CD8-positive, alpha-beta memory T cell (primary cell): ENCODE results near the gene TRIM73. TPM values are rescaled to one million over a fixed set of nuclear protein-coding genes. Genes with fewer than 3 reads are reported as not detected.
"Not testable (repeated sequence)": the region's sequence is repeated elsewhere in the genome, so short reads cannot be mapped to it uniquely, and the experiment has no call there.

Experiments
- CTCF ChIA-PET: fragments of 350-600 bp; sonication (Branson Sonifier 250); formaldehyde crosslinking; loops from one replicate; lab custom pipeline; 2021; ENCODE audit warnings: antibody characterized with exemption; lab: Charles Lee
- POLR2A ChIA-PET: fragments of 350-600 bp; sonication (Branson Sonifier 250); formaldehyde crosslinking; loops from one replicate; lab custom pipeline; 2021; ENCODE audit warnings: antibody characterized with exemption; lab: Charles Lee
- DNase-seq, 5 donors: peaks; one replicate each; pipeline versions ENCODE4 v3.0.0 to v3.0.0-alpha.2; 2020 to 2022; ENCODE audit warnings: mixed read lengths in 1 of 5
- H3K27ac ChIP-seq: one replicate; pipeline ENCODE4 v1.7.0; 2013; ENCODE audit warnings: low read depth, mild to moderate bottlenecking, low read length, moderate library complexity
- H3K27me3 ChIP-seq: 2 replicates; pipeline ENCODE4 v1.7.0; 2013; ENCODE audit warnings: low read length, mild to moderate bottlenecking; ENCODE audit not compliant: insufficient read depth, poor library complexity, severe bottlenecking
- H3K36me3 ChIP-seq: 2 replicates; pipeline ENCODE4 v1.7.0; 2013; ENCODE audit warnings: mild to moderate bottlenecking, low read length, moderate library complexity; ENCODE audit not compliant: insufficient read depth
- H3K4me1 ChIP-seq: 2 replicates; pipeline ENCODE4 v1.7.0; 2013; ENCODE audit warnings: mild to moderate bottlenecking, low read length, moderate library complexity; ENCODE audit not compliant: insufficient read depth
- H3K4me3 ChIP-seq: 2 replicates; pipeline ENCODE4 v1.7.0; 2013; ENCODE audit warnings: mild to moderate bottlenecking, low read length
- H3K9me3 ChIP-seq: 2 replicates; pipeline ENCODE4 v1.7.0; 2013; ENCODE audit warnings: mild to moderate bottlenecking, low read length
- H3K27ac Mint-ChIP-seq, 8 donors: one replicate each; pipeline ENCODE4 v1.8.0; 2020 to 2021; ENCODE audit warnings: mixed read lengths in 8 of 8, mild to moderate bottlenecking in 6 of 8, inconsistent platforms in 3 of 8, moderate library complexity in 3 of 8
- H3K27me3 Mint-ChIP-seq, 2 donors: one replicate each; pipeline ENCODE4 v1.8.0; 2020 to 2021; ENCODE audit warnings: mixed read lengths in 2 of 2, mild to moderate bottlenecking in 1 of 2, moderate library complexity in 1 of 2
- H3K36me3 Mint-ChIP-seq, 3 donors: one replicate each; pipeline ENCODE4 v1.8.0; 2020 to 2021; ENCODE audit warnings: mixed read lengths in 3 of 3, inconsistent platforms in 1 of 3, mild to moderate bottlenecking in 1 of 3
- H3K4me1 Mint-ChIP-seq, 3 donors: one replicate each; pipeline ENCODE4 v1.8.0; 2020 to 2021; ENCODE audit warnings: mixed read lengths in 3 of 3, inconsistent platforms in 1 of 3, mild to moderate bottlenecking in 1 of 3
- H3K4me3 Mint-ChIP-seq, 7 donors: one replicate each; pipeline ENCODE4 v1.8.0; 2020 to 2021; ENCODE audit warnings: mixed read lengths in 7 of 7, mild to moderate bottlenecking in 6 of 7, moderate library complexity in 4 of 7, inconsistent platforms in 2 of 7
- H3K9me3 Mint-ChIP-seq, 5 donors: one replicate each; pipeline ENCODE4 v1.8.0; 2020 to 2022; ENCODE audit warnings: mixed read lengths in 5 of 5, mild to moderate bottlenecking in 3 of 5, moderate library complexity in 2 of 5, inconsistent platforms in 1 of 5
- polyA plus RNA-seq: library from polyadenylated mRNA; unstranded; fragments of 300-500 nt; fragmentation: Illumina TruSeq; gene quantifications from one replicate; pipeline ENCODE4 v1.2.3, GENCODE V29; 2021
- total RNA-seq, 2 experiments: library from RNA; stranded (reverse); gene quantifications; one replicate each; pipeline ENCODE4 v1.2.3, GENCODE V29; 2021

Gene TRIM73
- total and polyA plus RNA-seq, 3 experiments from 2014 or later, result 2.6 to 4.7 (median 3.6) TPM

GRCh38 chr7:75410823-75411173 lies 15.4 kb downstream of the TRIM73 start:
- POLR2A ChIA-PET, H3K9me3 Mint-ChIP-seq, H3K4me1 Mint-ChIP-seq, DNase-seq, H3K27ac ChIP-seq, CTCF ChIA-PET, H3K36me3 ChIP-seq, H3K27me3 ChIP-seq, H3K9me3 ChIP-seq, H3K27me3 Mint-ChIP-seq, H3K4me1 ChIP-seq, H3K27ac Mint-ChIP-seq, H3K4me3 ChIP-seq, H3K4me3 Mint-ChIP-seq: not testable (repeated sequence)
- peaks cover 0 to 12% (median 0%) of the 10 kb centered on the region in 3 donors for H3K36me3 Mint-ChIP-seq

GRCh38 chr7:75414204-75414603 lies 18.8 kb downstream of the TRIM73 start:
- H3K27ac Mint-ChIP-seq, H3K9me3 ChIP-seq, DNase-seq, H3K36me3 ChIP-seq, H3K4me3 Mint-ChIP-seq, H3K27me3 ChIP-seq, H3K9me3 Mint-ChIP-seq, POLR2A ChIA-PET, H3K4me1 ChIP-seq, H3K27me3 Mint-ChIP-seq, H3K27ac ChIP-seq, H3K4me1 Mint-ChIP-seq, H3K4me3 ChIP-seq, CTCF ChIA-PET: not testable (repeated sequence)
- peaks cover 0 to 28% (median 0%) of the 10 kb centered on the region in 3 donors for H3K36me3 Mint-ChIP-seq

- H3K9me3 Mint-ChIP-seq, H3K4me1 ChIP-seq, H3K4me3 ChIP-seq, CTCF ChIA-PET, H3K9me3 ChIP-seq, H3K27ac ChIP-seq, H3K36me3 ChIP-seq, POLR2A ChIA-PET, H3K4me1 Mint-ChIP-seq, H3K27me3 Mint-ChIP-seq, DNase-seq, H3K4me3 Mint-ChIP-seq, H3K27me3 ChIP-seq: not testable (repeated sequence)
- Mint-ChIP-seq H3K36me3 (peaks cover 0 to 30% (median 0%) of the 10 kb centered on the region in 3 donors), H3K27ac (peak overlapping the region in 2 of 8 donors; percentile 33 to 73)
Measured at GRCh38 chr7:75414708-75415427, 19.4 kb downstream of the TRIM73 start.

- Mint-ChIP-seq H3K36me3 (peaks cover 0 to 35% (median under 1%) of the 10 kb centered on the region in 3 donors), H3K27ac (peak overlapping the region in 2 of 8 donors; percentile 33 to 75)
- H3K27me3 ChIP-seq, H3K36me3 ChIP-seq, H3K9me3 ChIP-seq, H3K4me1 Mint-ChIP-seq, H3K4me3 ChIP-seq, POLR2A ChIA-PET, H3K4me1 ChIP-seq, H3K4me3 Mint-ChIP-seq, H3K27ac ChIP-seq, CTCF ChIA-PET, H3K27me3 Mint-ChIP-seq, DNase-seq, H3K9me3 Mint-ChIP-seq: not testable (repeated sequence)
Measured at GRCh38 chr7:75415428-75415817, 20.0 kb downstream of the TRIM73 start.

GRCh38 chr7:75415829-75416373 lies 20.5 kb downstream of the TRIM73 start:
- H3K27me3 Mint-ChIP-seq, DNase-seq, CTCF ChIA-PET, POLR2A ChIA-PET, H3K4me1 Mint-ChIP-seq, H3K4me3 ChIP-seq, H3K27me3 ChIP-seq, H3K27ac ChIP-seq, H3K36me3 ChIP-seq, H3K9me3 ChIP-seq, H3K9me3 Mint-ChIP-seq, H3K4me1 ChIP-seq, H3K4me3 Mint-ChIP-seq: not testable (repeated sequence)
- H3K36me3 Mint-ChIP-seq, result peaks cover 0 to 37% (median 2%) of the 10 kb centered on the region in 3 donors
- peak overlapping the region in 1 of 8 donors; percentile 33 for H3K27ac Mint-ChIP-seq

- POLR2A ChIA-PET, DNase-seq, H3K27me3 ChIP-seq, H3K27ac Mint-ChIP-seq, CTCF ChIA-PET, H3K9me3 Mint-ChIP-seq, H3K9me3 ChIP-seq, H3K4me1 Mint-ChIP-seq, H3K36me3 ChIP-seq, H3K27ac ChIP-seq, H3K27me3 Mint-ChIP-seq, H3K4me3 ChIP-seq, H3K4me3 Mint-ChIP-seq, H3K4me1 ChIP-seq: not testable (repeated sequence)
- peaks cover 0 to 42% (median 2%) of the 10 kb centered on the region in 3 donors for H3K36me3 Mint-ChIP-seq
Measured at GRCh38 chr7:75416787-75417186, 21.4 kb downstream of the TRIM73 start.

GRCh38 chr7:75418292-75418858 lies 22.9 kb downstream of the TRIM73 start:
- H3K27me3 Mint-ChIP-seq, H3K4me1 Mint-ChIP-seq, H3K4me3 ChIP-seq, H3K9me3 ChIP-seq, H3K4me3 Mint-ChIP-seq, POLR2A ChIA-PET, H3K27ac Mint-ChIP-seq, H3K36me3 ChIP-seq, H3K27ac ChIP-seq, CTCF ChIA-PET, DNase-seq, H3K27me3 ChIP-seq, H3K4me1 ChIP-seq, H3K9me3 Mint-ChIP-seq: not testable (repeated sequence)
- peaks cover 0 to 43% (median 2%) of the 10 kb centered on the region in 3 donors for H3K36me3 Mint-ChIP-seq

GRCh38 chr7:75419210-75419609 lies 23.8 kb downstream of the TRIM73 start:
- H3K27me3 Mint-ChIP-seq, POLR2A ChIA-PET, H3K36me3 ChIP-seq, DNase-seq, H3K4me1 Mint-ChIP-seq, H3K9me3 ChIP-seq, H3K9me3 Mint-ChIP-seq, H3K27me3 ChIP-seq, H3K27ac ChIP-seq, CTCF ChIA-PET, H3K4me3 ChIP-seq, H3K4me1 ChIP-seq, H3K4me3 Mint-ChIP-seq: not testable (repeated sequence)
- peaks cover 0 to 51% (median 2%) of the 10 kb centered on the region in 3 donors for H3K36me3 Mint-ChIP-seq
- peak overlapping the region in 1 of 8 donors; percentile 86 for H3K27ac Mint-ChIP-seq
